Activated T-helper 9 cell treated with anti-CD3 and anti-CD28 coated beads, Interleukin-2, amount 50 U/mL, for 16 hours (primary cell): ENCODE results near the gene ZNF107.
"Not testable (repeated sequence)": the region's sequence is repeated elsewhere in the genome, so short reads cannot be mapped to it uniquely, and the experiment has no call there.

Experiments used
- DNase-seq: peaks from one replicate; pipeline ENCODE4 v3.0.0-alpha.2; 2020; ENCODE audit warnings: low read depth

The ZNF107 gene

GRCh38 chr7:64736575-64736974 lies 70.6 kb downstream of the ZNF107 start:
- DNase-seq, result no peak

- not testable (repeated sequence) for DNase-seq
Observed at GRCh38 chr7:64738403-64738802, 72.5 kb downstream of the ZNF107 start.

- not testable (repeated sequence) for DNase-seq
Observed at GRCh38 chr7:64738953-64739352, 73.0 kb downstream of the ZNF107 start.

- DNase-seq, result no peak
Observed at GRCh38 chr7:64744680-64745079, 78.7 kb downstream of the ZNF107 start.

- no peak for DNase-seq
Observed at GRCh38 chr7:64747802-64748201, 81.9 kb downstream of the ZNF107 start.

- no peak for DNase-seq
Observed at GRCh38 chr7:64753032-64753431, 87.1 kb downstream of the ZNF107 start.

- no peak for DNase-seq
Observed at GRCh38 chr7:64755865-64756264, 89.9 kb downstream of the ZNF107 start.

- no peak for DNase-seq
Observed at GRCh38 chr7:64758151-64758550, 92.2 kb downstream of the ZNF107 start.
